GM19238 (cell line): ENCODE data around the gene MRPL55.

Experiments used
- DNase-seq: peaks from one replicate; pipeline ENCODE4 v3.0.0; 2011; ENCODE audit warnings: low spot score; ENCODE audit not compliant: insufficient read length

The MRPL55 gene

GRCh38 chr1:228072658-228073043 is 36.4 kb downstream of the MRPL55 start:
- DNase-seq: no peak

GRCh38 chr1:228071839-228072657 is 37.1 kb downstream of the MRPL55 start:
- DNase-seq: no peak

- DNase-seq: no peak
Observed at GRCh38 chr1:228070851-228071250, 38.2 kb downstream of the MRPL55 start.

GRCh38 chr1:228070173-228070572 is 38.9 kb downstream of the MRPL55 start:
- DNase-seq: no peak

GRCh38 chr1:228068359-228068758 is 40.7 kb downstream of the MRPL55 start:
- DNase-seq: no peak

GRCh38 chr1:228066891-228067654 is 42.0 kb downstream of the MRPL55 start:
- no peak for DNase-seq

GRCh38 chr1:228066416-228066815 is 42.7 kb downstream of the MRPL55 start:
- no peak for DNase-seq

- no peak for DNase-seq
Observed at GRCh38 chr1:228065543-228066347, 43.4 kb downstream of the MRPL55 start.

GRCh38 chr1:228064741-228065542 is 44.2 kb downstream of the MRPL55 start:
- DNase-seq: no peak

GRCh38 chr1:228064296-228064695 is 44.8 kb downstream of the MRPL55 start:
- DNase-seq: no peak

- no peak for DNase-seq
Observed at GRCh38 chr1:228063251-228064191, 45.6 kb downstream of the MRPL55 start.

GRCh38 chr1:228062812-228063211 is 46.3 kb downstream of the MRPL55 start:
- DNase-seq: no peak

GRCh38 chr1:228062085-228062791 is 46.9 kb downstream of the MRPL55 start:
- no peak for DNase-seq

- DNase-seq: no peak
Observed at GRCh38 chr1:228061411-228062084, 47.6 kb downstream of the MRPL55 start.

- no peak for DNase-seq
Observed at GRCh38 chr1:228060458-228061190, 48.5 kb downstream of the MRPL55 start.

- DNase-seq: no peak
Observed at GRCh38 chr1:228059634-228060457, 49.3 kb downstream of the MRPL55 start.
